SK-N-SH (cell line): ENCODE results near the gene HOTAIR.

Source experiments
- CTCF ChIP-seq: fragments of 200-600 bp; sonication (generic); IDR thresholded peaks from 2 replicates; pipeline ENCODE4 v1.6.1; 2017; ENCODE audit warnings: antibody characterized with exemption, mild to moderate bottlenecking, moderate library complexity
- EP300 ChIP-seq, 2 experiments: IDR thresholded peaks; 2 replicates each; pipeline versions ENCODE4 v1.4.0 to v1.6.1; 2012; ENCODE audit warnings: borderline replicate concordance in 1 of 2, low read depth in 1 of 2, low read length in 1 of 2
- EZH2phosphoT487 ChIP-seq: fragments of 200-600 bp; sonication (generic); IDR thresholded peaks from 2 replicates; pipeline ENCODE4 v1.6.1; 2017; ENCODE audit warnings: low read depth, mixed run types, mild to moderate bottlenecking, antibody characterized with exemption, moderate library complexity, borderline replicate concordance
- POLR2AphosphoS5 ChIP-seq: IDR thresholded peaks from 2 replicates; pipeline ENCODE4 v1.6.1; 2012; ENCODE audit warnings: low read depth, low read length
- RFX5 ChIP-seq: IDR thresholded peaks from 2 replicates; pipeline ENCODE4 v1.6.1; 2012; ENCODE audit warnings: mild to moderate bottlenecking, improper control_type of control experiment, low read length
- SMC3 ChIP-seq: IDR thresholded peaks from 2 replicates; pipeline ENCODE4 v1.6.1; 2012; ENCODE audit warnings: low read depth, low read length, improper control_type of control experiment
- ZBTB33 ChIP-seq: IDR thresholded peaks from 2 replicates; pipeline ENCODE4 v1.4.0; 2012; ENCODE audit warnings: low read depth, borderline replicate concordance

- TF ChIP-seq CTCF (no peak), POLR2AphosphoS5 (no peak), RFX5 (no peak), EP300 (IDR thresholded peaks at IDR 0.05; ENCODE audit: borderline replicate concordance in 1 of 2, low read depth in 1 of 2, low read length in 1 of 2) (no peak), ZBTB33 (no peak), EZH2phosphoT487 (no peak), SMC3 (no peak)
These were observed 20.1 kb downstream of the HOTAIR start, which contains the start of gene HOXC12 for GRCh38 chr12:53954694-53955035.
